Duodenal mucosa (tissue), 2 donors: Measurements from ENCODE around the gene KCTD10.

Source experiments
- H3K27ac ChIP-seq: one replicate; pipeline ENCODE4 v1.7.0; 2013; ENCODE audit warnings: low read depth, low read length
- H3K27me3 ChIP-seq, 2 donors: one replicate each; pipeline ENCODE4 v1.7.0; 2013; ENCODE audit warnings: low read length in 2 of 2, control low read depth in 1 of 2; ENCODE audit not compliant: insufficient read depth in 2 of 2, control insufficient read depth in 1 of 2
- H3K36me3 ChIP-seq, 2 donors: one replicate each; pipeline ENCODE4 v1.7.0; 2013; ENCODE audit warnings: low read length in 2 of 2, control low read depth in 1 of 2; ENCODE audit not compliant: insufficient read depth in 2 of 2, control insufficient read depth in 1 of 2
- H3K4me1 ChIP-seq, 2 donors: one replicate each; pipeline ENCODE4 v1.7.0; 2013; ENCODE audit warnings: low read length in 2 of 2, control low read depth in 1 of 2; ENCODE audit not compliant: insufficient read depth in 2 of 2, control insufficient read depth in 1 of 2
- H3K4me3 ChIP-seq, 2 donors: one replicate each; pipeline ENCODE4 v1.7.0; 2013; ENCODE audit warnings: low read length in 2 of 2, low read depth in 1 of 2
- H3K9ac ChIP-seq, 2 donors: one replicate each; pipeline ENCODE4 v1.7.0; 2013; ENCODE audit warnings: low read length in 2 of 2, low read depth in 1 of 2
- H3K9me3 ChIP-seq, 2 donors: one replicate each; pipeline ENCODE4 v1.7.0; 2013; ENCODE audit warnings: low read length in 2 of 2, control low read depth in 1 of 2; ENCODE audit not compliant: control insufficient read depth in 1 of 2

Gene KCTD10

DNA sequence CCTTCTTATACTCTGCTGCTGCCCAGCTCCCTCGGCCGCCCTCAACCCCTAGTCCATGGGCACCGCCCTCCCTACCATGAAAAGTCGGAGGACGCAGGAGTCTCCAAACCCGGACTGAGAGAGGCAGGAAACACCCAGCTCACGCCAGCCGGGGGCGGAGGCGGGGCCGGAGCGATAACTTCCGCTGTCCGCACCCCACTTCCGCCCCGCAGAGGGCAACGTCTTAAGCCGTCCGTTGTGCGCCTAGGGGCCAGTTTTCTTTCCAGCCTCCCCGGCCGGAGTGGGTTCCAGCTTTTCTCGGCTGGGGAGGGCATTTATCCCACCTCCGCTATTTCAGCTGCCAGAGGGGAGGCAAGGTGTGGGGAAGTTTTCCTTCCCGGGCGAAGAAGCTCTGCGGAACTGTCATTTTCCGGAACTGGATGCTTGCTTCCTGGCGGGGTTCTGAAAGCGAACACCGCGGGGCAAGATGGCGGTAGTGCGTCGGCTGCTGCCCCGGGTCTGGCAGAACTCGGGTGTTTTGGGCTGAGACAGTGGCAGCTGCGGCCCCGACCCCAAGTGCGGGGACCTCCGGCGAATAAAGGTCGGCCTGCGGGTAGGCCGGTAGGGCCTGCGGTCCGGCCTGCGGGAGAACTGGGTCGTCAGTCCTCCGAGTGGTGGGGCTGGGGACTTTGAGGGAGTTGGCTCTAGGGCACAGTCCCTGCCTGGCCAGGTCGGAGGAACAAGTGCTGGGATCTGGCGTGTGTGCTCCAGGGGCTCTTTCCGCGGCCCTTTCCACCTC, at the start of gene KCTD10, which contains the start of gene UBE3B:
Gene KCTD10 (minus strand): TSS at position 116 of the 778 bp plus-strand sequence. CDS start 38 bp downstream, at position 78.
Gene UBE3B (plus strand): TSS at position 450 of the 778 bp plus-strand sequence. CDS start 5,918 bp downstream, outside the sequence.
- H3K4me3 ChIP-seq: peak within 1 kb of the TSS; percentile 96 to 97
- H3K27ac ChIP-seq: peak within 1 kb of the TSS; percentile 95
- H3K36me3 ChIP-seq: peaks cover 0 to 6% of the 10 kb centered on the region in 2 donors
- peak within 1 kb of the TSS; percentile 95 for H3K9ac ChIP-seq
- no peaks in the 10 kb centered on the region for H3K27me3 ChIP-seq
- peaks cover 17 to 22% of the 10 kb centered on the region in 2 donors for H3K4me1 ChIP-seq
- no peaks in the 10 kb centered on the region for H3K9me3 ChIP-seq

GRCh38 chr12:109525279-109525585, 48.1 kb upstream of the KCTD10 start:
- H3K27ac ChIP-seq: no peak overlapping the region
- peaks cover 47 to 83% of the 10 kb centered on the region in 2 donors for H3K36me3 ChIP-seq
- H3K9me3 ChIP-seq: no peaks in the 10 kb centered on the region
- H3K27me3 ChIP-seq: no peaks in the 10 kb centered on the region
- no peak overlapping the region for H3K4me3 ChIP-seq
- no peaks in the 10 kb centered on the region for H3K4me1 ChIP-seq
- no peak overlapping the region for H3K9ac ChIP-seq

- Histone ChIP-seq H3K4me3 (no peak overlapping the region), H3K9me3 (no peaks in the 10 kb centered on the region), H3K27ac (no peak overlapping the region), H3K36me3 (peaks cover 47 to 83% of the 10 kb centered on the region in 2 donors), H3K27me3 (no peaks in the 10 kb centered on the region), H3K9ac (no peak overlapping the region), H3K4me1 (peaks cover 0 to 4% of the 10 kb centered on the region in 2 donors)
These were observed 47.6 kb upstream of the KCTD10 start for GRCh38 chr12:109524466-109525278.

- Histone ChIP-seq H3K36me3 (peaks cover 48 to 84% of the 10 kb centered on the region in 2 donors), H3K9ac (no peak overlapping the region)
These were observed 46.4 kb upstream of the KCTD10 start for GRCh38 chr12:109523504-109523903.

DNA sequence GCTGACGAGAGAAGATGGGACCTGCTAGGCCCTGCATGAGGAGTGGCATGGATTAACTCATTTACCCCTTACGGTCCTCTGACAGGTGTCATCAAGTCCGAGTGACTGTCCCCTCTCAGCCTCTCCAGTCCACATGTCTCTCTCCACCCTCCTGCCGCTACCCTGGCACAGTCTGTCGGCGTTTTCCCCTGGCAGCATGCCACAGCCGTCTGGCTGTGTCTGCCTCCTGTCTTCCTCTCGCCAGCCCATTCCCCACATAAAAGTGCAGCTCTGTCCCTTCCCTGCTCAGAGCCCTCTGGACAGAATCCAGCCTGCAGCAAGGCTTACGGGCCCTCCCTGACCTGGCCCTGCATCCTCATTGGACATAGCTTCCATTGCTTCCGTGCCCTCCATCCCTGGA, 46.0 kb upstream of the KCTD10 start:
- H3K9me3 ChIP-seq: no peaks in the 10 kb centered on the region

More at GRCh38 chr12:109523504-109523903, 46.4 kb upstream of the KCTD10 start:
- no peaks in the 10 kb centered on the region for H3K9me3 ChIP-seq
- peaks cover 0 to 4% of the 10 kb centered on the region in 2 donors for H3K4me1 ChIP-seq
- H3K27me3 ChIP-seq: no peaks in the 10 kb centered on the region
- no peak overlapping the region for H3K4me3 ChIP-seq
- no peak overlapping the region for H3K27ac ChIP-seq

DNA sequence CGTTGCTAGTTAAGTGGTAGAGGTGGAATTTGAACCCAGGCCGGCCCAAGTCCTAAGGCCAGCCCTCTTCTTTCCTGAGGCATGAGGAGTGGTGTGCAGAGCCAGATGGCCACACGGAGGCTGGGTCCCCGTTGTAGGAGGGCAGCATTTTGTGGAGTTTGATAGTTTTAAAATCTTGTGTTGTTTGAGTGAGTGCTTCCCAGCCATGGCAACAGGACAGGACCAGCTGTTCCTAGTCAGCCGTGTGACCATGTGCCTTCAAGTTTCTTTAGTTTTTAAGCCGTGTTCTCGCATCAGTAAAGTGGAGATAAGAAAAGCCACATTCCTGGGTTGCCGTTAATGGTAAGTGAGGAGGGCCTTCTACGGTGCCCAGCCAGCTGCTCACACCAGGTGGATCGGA, 44.7 kb upstream of the KCTD10 start:
- no peaks in the 10 kb centered on the region for H3K27me3 ChIP-seq
- H3K4me1 ChIP-seq: peaks cover 0 to 4% of the 10 kb centered on the region in 2 donors
- no peak overlapping the region for H3K27ac ChIP-seq
- no peak overlapping the region for H3K4me3 ChIP-seq
- H3K9me3 ChIP-seq: no peaks in the 10 kb centered on the region
- H3K9ac ChIP-seq: no peak overlapping the region
- peaks cover 56 to 85% of the 10 kb centered on the region in 2 donors for H3K36me3 ChIP-seq

More for the DNA sequence above, 46.0 kb upstream of the KCTD10 start:
- Histone ChIP-seq H3K36me3 (peaks cover 50 to 85% of the 10 kb centered on the region in 2 donors), H3K4me1 (peaks cover 0 to 4% of the 10 kb centered on the region in 2 donors), H3K4me3 (no peak overlapping the region), H3K27me3 (no peaks in the 10 kb centered on the region), H3K27ac (no peak overlapping the region), H3K9ac (no peak overlapping the region)

GRCh38 chr12:109519787-109520186, 42.7 kb upstream of the KCTD10 start:
- H3K4me1 ChIP-seq: peaks cover 0 to 4% of the 10 kb centered on the region in 2 donors
- no peaks in the 10 kb centered on the region for H3K9me3 ChIP-seq
- no peak overlapping the region for H3K27ac ChIP-seq
- H3K36me3 ChIP-seq: peaks cover 48 to 74% of the 10 kb centered on the region in 2 donors
- no peaks in the 10 kb centered on the region for H3K27me3 ChIP-seq
- no peak overlapping the region for H3K4me3 ChIP-seq
- no peak overlapping the region for H3K9ac ChIP-seq

DNA sequence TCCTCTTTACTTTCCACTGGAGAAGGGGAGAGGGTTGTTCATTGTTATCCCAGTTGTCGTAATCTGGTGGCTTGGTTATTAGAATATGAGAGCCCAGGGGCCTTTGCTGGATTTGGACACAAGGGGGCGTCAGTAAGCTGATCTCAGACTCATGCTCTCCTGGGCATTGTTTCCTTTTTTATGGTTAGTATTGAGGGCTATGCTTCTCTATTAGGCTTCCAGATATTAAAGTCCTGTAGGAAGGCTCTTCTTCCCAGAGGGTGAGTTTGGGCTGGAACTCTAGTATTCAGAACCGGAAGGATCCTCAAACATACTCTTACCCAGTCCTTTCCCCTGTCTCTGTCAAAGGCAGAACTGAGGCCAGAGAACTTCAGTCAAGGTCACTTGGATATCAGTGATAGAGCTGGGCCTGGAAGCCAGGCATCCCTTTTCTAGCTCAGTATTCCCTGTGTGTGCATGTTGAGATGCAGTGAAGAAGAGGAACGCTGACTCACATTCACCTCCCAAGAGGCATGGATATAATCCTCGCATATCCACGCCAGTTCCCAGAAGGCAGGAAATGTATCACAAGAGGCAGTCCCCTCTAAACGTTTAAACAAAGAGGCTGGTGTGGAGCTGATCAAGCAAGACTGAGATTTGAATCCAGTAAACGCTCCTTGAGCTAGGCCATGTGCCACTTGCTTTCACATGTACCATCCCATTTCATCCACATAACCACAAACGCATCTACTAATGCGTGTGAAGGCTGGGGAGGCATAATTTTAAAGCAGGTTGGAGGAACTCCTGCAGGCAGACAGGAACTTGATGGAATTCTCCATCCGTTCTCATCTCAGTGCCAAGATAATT, 41.9 kb upstream of the KCTD10 start:
- Histone ChIP-seq H3K9me3 (no peaks in the 10 kb centered on the region), H3K9ac (no peak overlapping the region), H3K36me3 (peaks cover 50 to 74% of the 10 kb centered on the region in 2 donors), H3K27ac (no peak overlapping the region), H3K27me3 (no peaks in the 10 kb centered on the region), H3K4me1 (peaks cover 0 to 4% of the 10 kb centered on the region in 2 donors), H3K4me3 (no peak overlapping the region)

DNA sequence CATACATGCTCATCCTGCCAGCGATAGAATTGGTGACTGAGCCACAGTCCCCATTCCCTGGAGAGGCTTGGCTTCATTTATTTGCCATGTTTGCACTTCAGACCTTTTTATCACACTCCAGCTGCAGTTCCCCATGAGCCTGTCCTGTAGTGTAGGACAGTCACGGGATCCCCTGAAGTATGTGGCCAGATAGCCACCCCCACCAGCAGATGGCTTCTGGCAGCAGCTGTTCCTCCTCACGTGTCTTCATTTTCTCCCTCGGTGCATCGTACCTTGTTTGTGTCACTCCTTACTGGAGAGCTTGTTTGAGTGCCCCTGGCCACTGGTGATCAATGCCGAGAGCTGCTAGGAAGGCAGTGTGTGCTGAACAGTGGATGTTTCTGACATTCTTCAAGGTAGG, 40.5 kb upstream of the KCTD10 start:
- Histone ChIP-seq H3K36me3 (peaks cover 41 to 76% of the 10 kb centered on the region in 2 donors), H3K27ac (no peak overlapping the region), H3K4me3 (no peak overlapping the region), H3K9ac (no peak overlapping the region), H3K4me1 (peaks cover 0 to 4% of the 10 kb centered on the region in 2 donors), H3K27me3 (no peaks in the 10 kb centered on the region), H3K9me3 (no peaks in the 10 kb centered on the region)
